Measurements from ENCODE around the gene HELQ. TPM values are rescaled to one million over a fixed set of nuclear protein-coding genes. Genes with fewer than 3 reads are reported as not detected.

HELQ gene
- total RNA-seq, 1 experiment from 2014 or later, result 11.6 TPM

- Mint-ChIP-seq H3K27me3 (ENCODE audit: insufficient read depth, unreplicated experiment) (no peaks in the 10 kb centered on the region), H3K9me3 (ENCODE audit: unreplicated experiment) (no peaks in the 10 kb centered on the region), H3K36me3 (ENCODE audit: insufficient read depth, unreplicated experiment) (no peaks in the 10 kb centered on the region), H3K4me3 (ENCODE audit: unreplicated experiment) (no peak overlapping the region), H3K27ac (ENCODE audit: unreplicated experiment) (peak overlapping the region; percentile 9), H3K4me1 (ENCODE audit: low read depth, unreplicated experiment) (peaks cover 7% of the 10 kb centered on the region)
- ChIA-PET CTCF (interaction anchor here (0.6 kb wide), 1 partner anchor 352 kb away, joined by 4 read pairs; the partner anchor contains the start of gene COPS4), POLR2A (no interaction called here)
- DNase-seq, result no peak
- Histone ChIP-seq H3K9me3 (no peaks in the 10 kb centered on the region), H3K4me1 (peaks cover 5% of the 10 kb centered on the region; the same call in 1 of the 2 replicates), H3K4me3 (ENCODE audit: low read depth, low read length) (no peak overlapping the region), H3K27me3 (replicated peaks; ENCODE audit: control insufficient read depth, insufficient read depth, low read length) (no peaks in the 10 kb centered on the region), H3K36me3 (ENCODE audit: control insufficient read depth, insufficient read depth, low read length) (no peaks in the 10 kb centered on the region)
- intact Hi-C loops (cut with micrococcal nuclease; ENCODE audit: unreplicated experiment), result no loop called here
- no peak for TF ChIP-seq CTCF (IDR thresholded peaks at IDR 0.05; ENCODE audit: insufficient read depth in 1 of 2, low read depth in 1 of 2, low read length in 1 of 2, severe bottlenecking in 1 of 2, unreplicated experiment in 1 of 2)
- no TSS peak for BruUV-seq (replicated peaks)
These were observed 68.6 kb downstream of the HELQ start for GRCh38 chr4:83387012-83387411.

- no peaks in the 10 kb centered on the region for H3K27me3 Mint-ChIP-seq (ENCODE audit: insufficient read depth, unreplicated experiment)
These were observed 72.8 kb downstream of the HELQ start for GRCh38 chr4:83382850-83383249.

GRCh38 chr4:83381173-83381572, 74.5 kb downstream of the HELQ start:
- intact Hi-C loops (cut with micrococcal nuclease; ENCODE audit: unreplicated experiment), result no loop called here
- no peaks in the 10 kb centered on the region for H3K27me3 Mint-ChIP-seq (ENCODE audit: insufficient read depth, unreplicated experiment)

More at GRCh38 chr4:83382850-83383249, 72.8 kb downstream of the HELQ start:
- H3K36me3 Mint-ChIP-seq (ENCODE audit: insufficient read depth, unreplicated experiment), result no peaks in the 10 kb centered on the region
- no peaks in the 10 kb centered on the region for H3K27me3 ChIP-seq (replicated peaks; ENCODE audit: control insufficient read depth, insufficient read depth, low read length)
- ChIA-PET POLR2A (no interaction called here), CTCF (no interaction called here)
- peaks cover 19% of the 10 kb centered on the region for H3K9me3 ChIP-seq
- peaks cover 5% of the 10 kb centered on the region; the same call in 1 of the 2 replicates for H3K4me1 ChIP-seq
- H3K9me3 Mint-ChIP-seq (ENCODE audit: unreplicated experiment), result no peaks in the 10 kb centered on the region
- no peak for TF ChIP-seq CTCF (IDR thresholded peaks at IDR 0.05; ENCODE audit: insufficient read depth in 1 of 2, low read depth in 1 of 2, low read length in 1 of 2, severe bottlenecking in 1 of 2, unreplicated experiment in 1 of 2)
- intact Hi-C loops (cut with micrococcal nuclease; ENCODE audit: unreplicated experiment), result no loop called here
- no peaks in the 10 kb centered on the region for H3K36me3 ChIP-seq (ENCODE audit: control insufficient read depth, insufficient read depth, low read length)
- no peak overlapping the region for H3K4me3 Mint-ChIP-seq (ENCODE audit: unreplicated experiment)
- peaks cover 16% of the 10 kb centered on the region for H3K4me1 Mint-ChIP-seq (ENCODE audit: low read depth, unreplicated experiment)
- no peak for DNase-seq
- H3K27ac Mint-ChIP-seq (ENCODE audit: unreplicated experiment), result no peak overlapping the region
- no peak overlapping the region for H3K4me3 ChIP-seq (ENCODE audit: low read depth, low read length)
- no TSS peak for BruUV-seq (replicated peaks)

More at GRCh38 chr4:83381173-83381572, 74.5 kb downstream of the HELQ start:
- Mint-ChIP-seq H3K36me3 (ENCODE audit: insufficient read depth, unreplicated experiment) (no peaks in the 10 kb centered on the region), H3K4me3 (ENCODE audit: unreplicated experiment) (no peak overlapping the region), H3K9me3 (ENCODE audit: unreplicated experiment) (peaks cover 13% of the 10 kb centered on the region), H3K4me1 (ENCODE audit: low read depth, unreplicated experiment) (peaks cover 9% of the 10 kb centered on the region), H3K27ac (ENCODE audit: unreplicated experiment) (no peak overlapping the region)
- Histone ChIP-seq H3K9me3 (peaks cover 25% of the 10 kb centered on the region), H3K27me3 (replicated peaks; ENCODE audit: control insufficient read depth, insufficient read depth, low read length) (no peaks in the 10 kb centered on the region), H3K4me1 (peaks cover 3% of the 10 kb centered on the region; the same call in 1 of the 2 replicates), H3K36me3 (ENCODE audit: control insufficient read depth, insufficient read depth, low read length) (no peaks in the 10 kb centered on the region), H3K4me3 (ENCODE audit: low read depth, low read length) (no peak overlapping the region)
- ChIA-PET POLR2A (no interaction called here), CTCF (no interaction called here)
- DNase-seq, result no peak
- no peak for TF ChIP-seq CTCF (IDR thresholded peaks at IDR 0.05; ENCODE audit: insufficient read depth in 1 of 2, low read depth in 1 of 2, low read length in 1 of 2, severe bottlenecking in 1 of 2, unreplicated experiment in 1 of 2)
- BruUV-seq (replicated peaks), result no TSS peak

All from Caco-2 (cell line).